HEK293 (cell line): Measurements from ENCODE around the gene RABEP1.

Source experiments
- CTCF ChIP-seq: fragments of 450-650 bp; formaldehyde crosslinking; IDR thresholded peaks from 2 replicates; pipeline ENCODE4 v1.5.1; 2016; ENCODE audit warnings: missing biosample characterization, missing genetic modification characterization
- ZBTB10 ChIP-seq: fragments of 450-650 bp; formaldehyde crosslinking; IDR thresholded peaks from 2 replicates; pipeline ENCODE4 v1.5.1; 2016; ENCODE audit warnings: missing biosample characterization, missing genetic modification characterization
- ZNF555 ChIP-seq: fragments of 450-650 bp; formaldehyde crosslinking; conservative IDR thresholded peaks from 2 replicates; pipeline ENCODE4 v1.5.1; 2017; ENCODE audit warnings: missing biosample characterization, mild to moderate bottlenecking, missing genetic modification characterization, inconsistent platforms
- TF ChIP-seq, protein P1 (sequence below): fragments of 450-650 bp; formaldehyde crosslinking; IDR thresholded peaks from 2 replicates; pipeline ENCODE4 v1.5.1; 2016; ENCODE audit warnings: missing biosample characterization, missing genetic modification characterization

DNA sequence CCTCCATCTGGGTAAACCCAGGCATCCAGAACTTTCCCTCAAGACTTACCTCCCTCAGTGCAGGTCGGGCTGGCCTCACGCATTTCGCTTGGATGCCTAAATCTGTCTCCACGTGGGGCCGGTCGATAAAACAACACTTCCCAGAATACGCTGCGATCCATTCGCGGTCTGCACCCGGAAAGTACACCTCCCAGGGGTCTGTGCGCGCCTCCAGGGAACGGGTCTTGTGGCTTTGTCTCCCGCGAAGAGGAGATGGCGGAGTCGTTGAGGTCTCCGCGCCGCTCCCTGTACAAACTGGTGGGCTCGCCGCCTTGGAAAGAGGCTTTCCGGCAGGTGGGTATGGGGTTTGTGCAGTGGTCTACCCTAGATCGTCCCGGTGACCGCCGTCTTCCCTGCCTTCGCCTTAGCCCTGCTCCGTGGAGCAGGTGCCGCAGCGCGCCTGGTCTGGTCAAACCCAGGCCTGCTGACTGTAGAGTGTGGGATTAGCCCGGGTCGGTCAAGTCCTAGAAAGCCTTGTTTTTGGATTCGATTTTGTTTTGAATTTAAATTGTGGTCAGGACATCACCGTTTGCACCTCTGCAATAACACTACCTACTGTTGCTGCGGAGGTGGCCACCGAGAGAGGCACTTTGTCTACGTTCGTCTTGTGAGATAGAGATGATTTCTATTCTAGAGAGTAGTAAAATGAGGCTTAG, 138.0 kb downstream of the RABEP1 start, which contains the start of gene RPAIN:
- TF ChIP-seq ZNF555 (tag by site-specific recombination) (no peak), ZBTB10 (tag by site-specific recombination) (0 out of 2 replicates have a peak, but pooled peaks have one; percentile 25), CTCF (tag by site-specific recombination) (no peak)
- TF ChIP-seq, protein P1, sequence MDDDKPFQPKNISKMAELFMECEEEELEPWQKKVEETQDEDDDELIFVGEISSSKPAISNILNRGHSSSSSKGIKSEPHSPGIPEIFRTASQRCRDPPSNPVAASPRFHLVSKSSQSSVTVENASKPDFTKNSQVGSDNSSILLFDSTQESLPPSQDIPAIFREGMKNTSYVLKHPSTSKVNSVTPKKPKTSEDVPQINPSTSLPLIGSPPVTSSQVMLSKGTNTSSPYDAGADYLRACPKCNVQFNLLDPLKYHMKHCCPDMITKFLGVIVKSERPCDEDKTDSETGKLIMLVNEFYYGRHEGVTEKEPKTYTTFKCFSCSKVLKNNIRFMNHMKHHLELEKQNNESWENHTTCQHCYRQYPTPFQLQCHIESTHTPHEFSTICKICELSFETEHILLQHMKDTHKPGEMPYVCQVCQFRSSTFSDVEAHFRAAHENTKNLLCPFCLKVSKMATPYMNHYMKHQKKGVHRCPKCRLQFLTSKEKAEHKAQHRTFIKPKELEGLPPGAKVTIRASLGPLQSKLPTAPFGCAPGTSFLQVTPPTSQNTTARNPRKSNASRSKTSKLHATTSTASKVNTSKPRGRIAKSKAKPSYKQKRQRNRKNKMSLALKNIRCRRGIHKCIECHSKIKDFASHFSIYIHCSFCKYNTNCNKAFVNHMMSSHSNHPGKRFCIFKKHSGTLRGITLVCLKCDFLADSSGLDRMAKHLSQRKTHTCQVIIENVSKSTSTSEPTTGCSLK (tag by site-specific recombination), result no peak
